ENCODE data around the gene SYNGR3.

SYNGR3 gene

GRCh38 chr16:2003827-2004641 is 14.3 kb downstream of the SYNGR3 start:
- Histone ChIP-seq H3K27me3 (ENCODE audit: low read depth, low read length) (no peaks in the 10 kb centered on the region), H3K4me3 (ENCODE audit: low read length) (no peak overlapping the region), H3K9me3 (ENCODE audit: insufficient read depth, low read length) (no peaks in the 10 kb centered on the region), H3K4me1 (ENCODE audit: low read length) (peaks cover 22% of the 10 kb centered on the region), H3K79me2 (ENCODE audit: low read length) (peaks cover 63% of the 10 kb centered on the region), H2AFZ (ENCODE audit: low read depth, low read length) (no peak overlapping the region), H3K36me3 (replicated peaks; ENCODE audit: low read depth, low read length) (peaks cover 42% of the 10 kb centered on the region), H3K9ac (ENCODE audit: low read length) (no peak overlapping the region), H3K27ac (ENCODE audit: low read length) (no peak overlapping the region), H4K20me1 (ENCODE audit: insufficient read depth, low read length) (peaks cover 60% of the 10 kb centered on the region), H3K4me2 (ENCODE audit: low read length) (peak overlapping the region; percentile 46)
- peak; percentile 87 for TF ChIP-seq CTCF (IDR thresholded peaks at IDR 0.05; ENCODE audit: low read depth, low read length)
- TF ChIP-seq EZH2phosphoT487 (IDR thresholded peaks at IDR 0.05; ENCODE audit: low read depth) = no peak

GRCh38 chr16:2004795-2005517 is 15.2 kb downstream of the SYNGR3 start:
- Histone ChIP-seq H3K9ac (ENCODE audit: low read length) (no peak overlapping the region), H3K4me3 (ENCODE audit: low read length) (no peak overlapping the region), H3K4me1 (ENCODE audit: low read length) (peaks cover 22% of the 10 kb centered on the region), H3K9me3 (ENCODE audit: insufficient read depth, low read length) (no peaks in the 10 kb centered on the region), H3K4me2 (ENCODE audit: low read length) (no peak overlapping the region), H3K79me2 (ENCODE audit: low read length) (peaks cover 71% of the 10 kb centered on the region), H2AFZ (ENCODE audit: low read depth, low read length) (no peak overlapping the region), H4K20me1 (ENCODE audit: insufficient read depth, low read length) (peaks cover 60% of the 10 kb centered on the region), H3K36me3 (replicated peaks; ENCODE audit: low read depth, low read length) (peaks cover 39% of the 10 kb centered on the region), H3K27ac (ENCODE audit: low read length) (no peak overlapping the region), H3K27me3 (ENCODE audit: low read depth, low read length) (no peaks in the 10 kb centered on the region)
- TF ChIP-seq EZH2phosphoT487 (IDR thresholded peaks at IDR 0.05; ENCODE audit: low read depth) (no peak), CTCF (IDR thresholded peaks at IDR 0.05; ENCODE audit: low read depth, low read length) (no peak)

- peaks cover 78% of the 10 kb centered on the region for H3K79me2 ChIP-seq (ENCODE audit: low read length)
- H3K27ac ChIP-seq (ENCODE audit: low read length) = no peak overlapping the region
- H3K27me3 ChIP-seq (ENCODE audit: low read depth, low read length) = no peaks in the 10 kb centered on the region
Measured at GRCh38 chr16:2005646-2006045, 15.9 kb downstream of the SYNGR3 start.

More at GRCh38 chr16:2005646-2006045, 15.9 kb downstream of the SYNGR3 start:
- H3K4me3 ChIP-seq (ENCODE audit: low read length) = no peak overlapping the region
- peak; percentile 20 for TF ChIP-seq CTCF (IDR thresholded peaks at IDR 0.05; ENCODE audit: low read depth, low read length)
- TF ChIP-seq EZH2phosphoT487 (IDR thresholded peaks at IDR 0.05; ENCODE audit: low read depth) = no peak
- H4K20me1 ChIP-seq (ENCODE audit: insufficient read depth, low read length) = peaks cover 60% of the 10 kb centered on the region
- no peak overlapping the region for H3K4me2 ChIP-seq (ENCODE audit: low read length)
- H3K9ac ChIP-seq (ENCODE audit: low read length) = no peak overlapping the region
- no peak overlapping the region for H2AFZ ChIP-seq (ENCODE audit: low read depth, low read length)
- peaks cover 39% of the 10 kb centered on the region for H3K36me3 ChIP-seq (replicated peaks; ENCODE audit: low read depth, low read length)
- no peaks in the 10 kb centered on the region for H3K9me3 ChIP-seq (ENCODE audit: insufficient read depth, low read length)
- H3K4me1 ChIP-seq (ENCODE audit: low read length) = peaks cover 26% of the 10 kb centered on the region
